Uterus (tissue), 2 donors: ENCODE measurements around the gene WIPI1.

Experiments used
- CTCF ChIP-seq, 4 experiments: fragments of 200-600 bp in 2 of 4; fragments of 450-650 bp in 2 of 4; sonication (generic) in 2 of 4; IDR thresholded peaks; one replicate each; pipeline ENCODE4 v1.5.1; 2016 to 2019; ENCODE audit warnings: antibody characterized with exemption in 4 of 4, mild to moderate bottlenecking in 2 of 4, moderate library complexity in 1 of 4
- POLR2A ChIP-seq, 2 donors: fragments of 450-650 bp; IDR thresholded peaks; one replicate each; pipeline ENCODE4 v1.6.1; 2016; ENCODE audit warnings: antibody characterized with exemption in 2 of 2, mild to moderate bottlenecking in 1 of 2, moderate library complexity in 1 of 2

GRCh38 chr17:68418876-68419275 is 38.4 kb downstream of the WIPI1 start:
- TF ChIP-seq CTCF (IDR thresholded peaks at IDR 0.05) (no peak), POLR2A (IDR thresholded peaks at IDR 0.05) (no peak)
